NCI-H1105 (cell line): ENCODE data around the gene UFD1.
"Not testable (repeated sequence)": the region's sequence is repeated elsewhere in the genome, so short reads cannot be mapped to it uniquely, and the experiment has no call there.

Experiments
- DNase-seq: peaks from one replicate; lab custom pipeline; 2025; lab: John Stamatoyannopoulos, UW

Gene UFD1

GRCh38 chr22:19448739-19449421 lies 30.1 kb downstream of the UFD1 start:
- no peak for DNase-seq

GRCh38 chr22:19448076-19448607 lies 30.9 kb downstream of the UFD1 start:
- peak; percentile 63 for DNase-seq

GRCh38 chr22:19447330-19448075 lies 31.5 kb downstream of the UFD1 start, which contains the start of gene C22orf39:
Gene C22orf39 (minus strand): TSS chr22:19447711. CDS start chr22:19447688, 23 bp downstream.
- peak; percentile 90 for DNase-seq

GRCh38 chr22:19446603-19447329 lies 32.2 kb downstream of the UFD1 start:
- DNase-seq, result no peak

- DNase-seq, result not testable (repeated sequence)
Measured at GRCh38 chr22:19445279-19445982, 33.6 kb downstream of the UFD1 start.

GRCh38 chr22:19443544-19444211 lies 35.3 kb downstream of the UFD1 start:
- no peak for DNase-seq

GRCh38 chr22:19442166-19442565 lies 36.8 kb downstream of the UFD1 start:
- DNase-seq, result no peak

GRCh38 chr22:19440411-19441195 lies 38.4 kb downstream of the UFD1 start:
- no peak for DNase-seq

- DNase-seq, result no peak
Measured at GRCh38 chr22:19438298-19438697, 40.7 kb downstream of the UFD1 start.

GRCh38 chr22:19436444-19437161 lies 42.4 kb downstream of the UFD1 start:
- not testable (repeated sequence) for DNase-seq

GRCh38 chr22:19434829-19435580 lies 44.0 kb downstream of the UFD1 start:
- no peak for DNase-seq

- DNase-seq, result no peak
Measured at GRCh38 chr22:19434401-19434800, 44.6 kb downstream of the UFD1 start.

- peak; percentile 90 for DNase-seq
Measured at GRCh38 chr22:19432133-19432851, 46.7 kb downstream of the UFD1 start, which contains the start of gene MRPL40. Gene MRPL40 (plus strand): TSS chr22:19432545. CDS start chr22:19432555, 10 bp downstream.

GRCh38 chr22:19431649-19432132 lies 47.3 kb downstream of the UFD1 start, which contains the start of gene HIRA:
Gene HIRA (minus strand): TSS chr22:19431733. CDS start chr22:19431476, 257 bp downstream.
- peak; percentile 49 for DNase-seq

GRCh38 chr22:19430890-19431541 lies 48.0 kb downstream of the UFD1 start:
- DNase-seq, result no peak

- no peak for DNase-seq
Measured at GRCh38 chr22:19429950-19430889, 48.8 kb downstream of the UFD1 start.
